GM19025 (cell line): ENCODE measurements around the gene TNRC6B.
"Not testable (repeated sequence)": the region's sequence is repeated elsewhere in the genome, so short reads cannot be mapped to it uniquely, and the experiment has no call there.

Source experiments
- ATAC-seq: cut with Tn5 transposase; IDR thresholded peaks from one replicate; pipeline ENCODE4 v1.9.1; 2021; ENCODE audit warnings: mild to moderate bottlenecking, low read depth, moderate library complexity; ENCODE audit not compliant: unreplicated experiment

TNRC6B gene, protein sequence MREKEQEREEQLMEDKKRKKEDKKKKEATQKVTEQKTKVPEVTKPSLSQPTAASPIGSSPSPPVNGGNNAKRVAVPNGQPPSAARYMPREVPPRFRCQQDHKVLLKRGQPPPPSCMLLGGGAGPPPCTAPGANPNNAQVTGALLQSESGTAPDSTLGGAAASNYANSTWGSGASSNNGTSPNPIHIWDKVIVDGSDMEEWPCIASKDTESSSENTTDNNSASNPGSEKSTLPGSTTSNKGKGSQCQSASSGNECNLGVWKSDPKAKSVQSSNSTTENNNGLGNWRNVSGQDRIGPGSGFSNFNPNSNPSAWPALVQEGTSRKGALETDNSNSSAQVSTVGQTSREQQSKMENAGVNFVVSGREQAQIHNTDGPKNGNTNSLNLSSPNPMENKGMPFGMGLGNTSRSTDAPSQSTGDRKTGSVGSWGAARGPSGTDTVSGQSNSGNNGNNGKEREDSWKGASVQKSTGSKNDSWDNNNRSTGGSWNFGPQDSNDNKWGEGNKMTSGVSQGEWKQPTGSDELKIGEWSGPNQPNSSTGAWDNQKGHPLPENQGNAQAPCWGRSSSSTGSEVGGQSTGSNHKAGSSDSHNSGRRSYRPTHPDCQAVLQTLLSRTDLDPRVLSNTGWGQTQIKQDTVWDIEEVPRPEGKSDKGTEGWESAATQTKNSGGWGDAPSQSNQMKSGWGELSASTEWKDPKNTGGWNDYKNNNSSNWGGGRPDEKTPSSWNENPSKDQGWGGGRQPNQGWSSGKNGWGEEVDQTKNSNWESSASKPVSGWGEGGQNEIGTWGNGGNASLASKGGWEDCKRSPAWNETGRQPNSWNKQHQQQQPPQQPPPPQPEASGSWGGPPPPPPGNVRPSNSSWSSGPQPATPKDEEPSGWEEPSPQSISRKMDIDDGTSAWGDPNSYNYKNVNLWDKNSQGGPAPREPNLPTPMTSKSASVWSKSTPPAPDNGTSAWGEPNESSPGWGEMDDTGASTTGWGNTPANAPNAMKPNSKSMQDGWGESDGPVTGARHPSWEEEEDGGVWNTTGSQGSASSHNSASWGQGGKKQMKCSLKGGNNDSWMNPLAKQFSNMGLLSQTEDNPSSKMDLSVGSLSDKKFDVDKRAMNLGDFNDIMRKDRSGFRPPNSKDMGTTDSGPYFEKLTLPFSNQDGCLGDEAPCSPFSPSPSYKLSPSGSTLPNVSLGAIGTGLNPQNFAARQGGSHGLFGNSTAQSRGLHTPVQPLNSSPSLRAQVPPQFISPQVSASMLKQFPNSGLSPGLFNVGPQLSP (N-terminal part only)

DNA sequence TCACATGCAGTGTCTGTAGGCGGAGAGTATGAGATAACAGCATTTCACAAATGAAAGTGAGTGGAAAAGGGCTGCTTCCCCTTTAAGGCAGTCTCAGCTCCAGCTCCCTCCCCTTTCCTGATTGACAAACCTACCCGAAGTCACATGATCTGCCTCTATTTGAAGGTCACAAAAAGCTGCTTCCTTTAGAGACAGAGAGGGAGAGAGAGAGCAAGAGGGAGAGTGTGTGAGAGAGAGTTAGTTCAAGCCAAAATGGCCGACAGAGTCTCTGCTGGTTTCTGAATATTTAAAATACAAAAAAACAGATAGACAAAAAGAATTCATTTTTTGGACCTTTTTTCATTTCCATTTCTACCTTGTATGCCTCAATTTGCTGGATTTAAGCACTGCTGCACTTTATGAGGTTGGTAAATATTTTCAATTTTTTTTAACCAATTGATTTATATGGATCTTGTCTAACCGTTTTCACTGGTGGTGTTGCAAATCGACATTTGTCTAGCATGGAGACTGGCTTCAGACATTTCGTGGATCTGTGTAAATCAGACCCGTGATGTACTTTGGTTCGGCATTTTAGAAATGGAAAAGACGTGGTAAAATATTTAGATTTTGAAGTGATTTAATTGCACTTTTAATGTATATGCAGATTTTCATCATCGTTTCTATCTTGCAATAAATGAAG lies at the start of gene TNRC6B:
Gene TNRC6B, plus strand, starts transcription at position 188 of the 679 bp plus-strand sequence. Its CDS starts 211 bp downstream, at position 399.
- peak; percentile 92 for ATAC-seq

DNA sequence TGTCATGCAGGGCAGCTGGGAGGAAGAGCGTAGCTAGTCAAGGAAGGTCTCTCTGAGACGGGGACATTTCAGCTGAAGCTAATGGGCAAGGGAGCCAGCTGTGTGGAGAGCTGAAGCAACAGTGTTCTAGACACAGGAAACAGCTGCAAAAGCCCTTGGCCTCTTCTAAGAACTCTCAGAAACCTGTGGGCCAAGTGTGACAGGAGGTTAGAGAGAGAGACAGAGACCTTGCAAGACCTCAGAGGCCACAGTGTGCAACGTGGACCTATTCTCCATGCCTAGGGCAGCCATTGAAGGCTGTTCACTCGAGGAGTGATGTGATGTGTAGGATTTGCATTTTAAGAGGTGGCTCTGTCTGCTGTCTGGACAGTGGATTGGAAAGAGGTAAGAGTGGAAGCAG lies 48.7 kb upstream of the TNRC6B start:
- no peak for ATAC-seq

DNA sequence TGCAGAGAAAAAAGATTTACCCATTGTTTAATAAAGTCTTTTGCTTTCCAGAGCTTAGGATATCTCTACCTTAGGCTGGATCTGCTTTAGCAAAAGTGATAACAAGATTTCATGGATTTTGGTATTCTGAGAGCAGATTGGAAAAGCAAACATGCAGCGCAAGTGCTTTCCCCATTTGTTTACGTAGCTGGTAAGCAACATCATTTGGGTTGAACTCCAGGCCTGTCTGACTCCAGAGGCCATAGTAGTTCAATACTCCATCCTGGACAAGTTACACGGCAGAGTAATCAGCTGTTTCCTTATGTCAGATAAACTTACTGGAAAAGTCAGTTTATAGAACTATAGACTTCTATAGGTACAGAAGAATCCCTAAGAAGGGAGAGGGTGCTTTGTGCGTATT lies 40.6 kb upstream of the TNRC6B start:
- ATAC-seq = no peak

DNA sequence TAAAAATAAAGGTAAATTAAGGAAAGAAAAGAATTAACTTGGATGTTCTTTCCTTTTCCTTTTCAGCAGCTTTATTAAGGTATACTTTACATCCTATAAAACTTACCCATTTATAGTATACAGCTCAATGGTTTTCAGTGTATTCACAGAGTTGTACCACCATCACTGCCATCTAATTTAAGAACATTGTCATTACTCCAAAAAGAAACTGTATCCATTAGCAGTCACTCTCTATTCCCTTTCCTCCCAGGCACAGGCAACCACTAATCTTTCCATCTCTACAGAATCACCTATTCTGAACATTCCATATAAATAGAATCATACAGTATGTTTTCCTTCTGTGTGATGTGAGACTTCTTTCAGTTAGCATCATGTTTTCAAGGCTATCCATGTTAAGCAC lies 38.9 kb upstream of the TNRC6B start:
- no peak for ATAC-seq

DNA sequence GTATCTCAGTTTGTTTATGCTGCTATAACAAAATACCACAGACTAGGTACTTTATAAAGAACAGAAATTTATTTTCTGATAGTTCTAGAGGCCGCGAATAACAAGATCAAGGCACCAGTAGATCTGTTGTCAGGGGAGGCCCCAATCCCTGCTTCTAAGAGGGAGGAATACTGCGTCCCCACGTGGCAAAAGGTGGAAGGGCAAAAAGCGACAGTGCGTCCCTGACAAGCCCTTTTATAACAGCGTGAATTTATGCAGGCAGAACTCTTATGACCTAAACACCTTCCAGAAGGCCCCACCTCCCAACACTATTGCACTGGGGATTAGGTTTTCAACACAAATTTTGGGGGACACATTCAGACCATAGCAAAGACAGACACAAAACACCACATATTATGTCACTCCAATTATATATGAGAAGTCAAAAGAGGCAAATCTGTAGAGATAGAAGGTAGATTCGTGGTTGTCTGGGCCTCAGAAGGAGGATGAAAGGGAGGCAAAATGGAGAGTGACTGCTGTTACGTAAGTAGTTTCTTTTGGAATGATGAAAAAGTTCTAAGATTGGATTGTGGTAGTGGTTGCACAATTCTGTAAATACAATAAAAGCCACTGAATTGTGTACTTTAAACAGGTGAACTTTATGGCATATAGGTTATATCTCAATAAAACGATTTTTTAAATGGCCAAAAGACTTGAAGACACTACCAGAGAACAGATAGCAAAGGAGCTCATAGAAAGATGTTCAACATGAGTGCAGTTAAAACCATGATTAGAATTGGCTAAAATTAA lies 30.1 kb upstream of the TNRC6B start:
- ATAC-seq = no peak

DNA sequence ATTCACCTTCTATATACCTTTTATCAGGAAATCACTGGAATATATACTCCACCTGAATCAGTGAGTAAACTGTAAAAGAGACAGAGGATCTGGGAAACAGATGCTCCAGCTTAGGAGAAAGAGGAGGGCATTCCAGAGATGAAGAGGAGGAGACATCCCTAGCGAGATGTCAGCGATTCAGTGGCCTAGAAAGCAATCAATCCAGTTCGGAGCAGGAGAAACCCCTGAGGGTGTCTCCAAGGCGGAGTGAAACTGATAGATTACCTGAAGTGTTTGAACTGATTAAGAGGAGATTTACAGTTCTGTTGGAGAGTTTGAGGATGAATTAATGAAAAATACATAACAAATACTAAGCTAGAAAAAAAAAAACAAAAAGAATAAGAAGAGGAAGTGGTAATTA lies 24.5 kb upstream of the TNRC6B start:
- no peak for ATAC-seq

DNA sequence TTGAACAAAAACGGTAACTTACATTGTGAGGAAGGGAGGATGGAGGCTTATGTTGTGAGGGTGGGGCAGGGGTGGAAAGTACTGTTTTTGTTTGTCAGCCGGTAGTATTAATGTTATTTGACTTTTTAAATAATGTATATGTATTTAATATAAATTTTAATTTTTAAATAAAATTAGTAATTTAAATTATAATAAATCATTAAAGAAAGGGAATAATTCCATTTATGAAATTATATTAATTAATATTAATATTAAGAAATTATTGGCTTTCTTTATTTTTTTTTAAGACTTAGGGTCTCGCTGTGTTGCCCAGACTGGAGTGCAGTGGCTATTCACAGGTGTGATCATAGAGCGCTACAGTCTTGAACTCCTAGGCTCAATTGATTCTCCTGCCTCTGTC lies 24.0 kb upstream of the TNRC6B start:
- ATAC-seq = no peak

DNA sequence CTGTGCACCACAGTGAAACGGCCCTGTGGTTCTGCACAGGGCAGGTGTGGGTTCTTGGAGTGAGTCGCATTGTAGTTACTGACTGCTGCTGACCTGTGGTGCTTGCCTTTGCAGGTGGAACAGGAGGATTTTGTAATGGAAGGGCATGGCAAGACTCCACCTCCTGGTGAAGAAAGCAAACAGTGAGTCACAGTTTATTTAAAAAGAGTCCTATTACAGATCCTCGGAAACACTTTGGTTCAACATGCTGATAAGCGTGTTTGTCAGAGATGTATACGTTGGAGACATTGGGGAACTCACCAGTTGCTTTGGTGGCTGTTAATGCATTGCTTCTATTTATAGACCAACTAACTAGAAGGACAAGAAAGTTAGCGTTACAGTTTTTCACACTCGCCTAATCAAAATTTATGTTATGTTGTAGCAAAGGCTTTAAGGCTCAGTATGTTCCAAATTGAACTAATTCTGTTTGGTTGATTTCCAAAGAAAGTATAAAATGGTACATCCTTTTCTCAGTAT lies 21.7 kb upstream of the TNRC6B start:
- no peak for ATAC-seq

DNA sequence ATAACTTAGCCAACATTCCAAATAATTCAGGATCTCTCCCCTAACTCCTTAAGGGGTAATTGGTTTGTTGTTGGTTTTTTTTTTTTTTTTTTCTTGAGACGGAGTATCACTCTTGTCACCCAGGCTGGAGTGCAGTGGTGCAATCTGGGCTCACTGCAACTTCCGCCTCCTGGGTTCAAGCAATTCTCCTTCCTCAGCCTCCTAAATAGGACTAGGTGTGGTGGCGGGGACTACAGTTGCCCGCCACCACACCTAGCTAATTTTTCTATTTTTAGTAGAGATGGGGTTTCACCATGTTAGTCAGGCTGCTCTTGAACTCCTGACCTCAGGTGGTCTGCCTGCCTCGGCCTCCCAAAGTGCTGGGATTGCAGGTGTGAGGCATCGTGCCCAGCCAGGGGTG lies 21.0 kb upstream of the TNRC6B start:
- not testable (repeated sequence) for ATAC-seq

DNA sequence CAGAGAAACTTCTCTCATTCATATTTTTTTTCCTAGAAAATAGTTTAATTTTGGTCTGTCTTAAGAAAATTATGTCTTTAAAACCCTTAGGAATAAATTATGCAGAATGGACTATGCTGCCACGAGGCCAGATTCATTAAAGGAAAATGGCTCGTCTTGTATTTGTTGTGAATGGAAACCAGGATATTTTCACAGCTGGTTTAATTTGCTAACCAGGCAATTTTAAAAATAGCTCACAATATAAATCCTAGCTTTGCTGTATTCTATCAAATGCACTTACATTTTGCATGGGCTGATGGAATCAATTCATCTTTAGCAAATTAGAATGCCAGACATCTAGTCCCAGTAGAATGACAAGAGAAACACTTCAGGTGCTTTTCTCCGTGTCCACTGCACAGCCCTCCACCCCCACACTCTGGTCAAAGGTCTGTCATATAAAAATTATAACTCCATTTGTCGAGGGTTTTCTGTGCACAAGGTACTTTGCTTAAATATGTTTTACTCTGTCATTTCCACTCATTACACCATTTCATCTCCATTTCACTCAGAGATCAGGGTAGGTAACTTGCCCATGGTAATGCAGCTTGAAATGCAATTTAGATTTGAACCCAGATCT lies 20.3 kb upstream of the TNRC6B start:
- ATAC-seq = no peak

DNA sequence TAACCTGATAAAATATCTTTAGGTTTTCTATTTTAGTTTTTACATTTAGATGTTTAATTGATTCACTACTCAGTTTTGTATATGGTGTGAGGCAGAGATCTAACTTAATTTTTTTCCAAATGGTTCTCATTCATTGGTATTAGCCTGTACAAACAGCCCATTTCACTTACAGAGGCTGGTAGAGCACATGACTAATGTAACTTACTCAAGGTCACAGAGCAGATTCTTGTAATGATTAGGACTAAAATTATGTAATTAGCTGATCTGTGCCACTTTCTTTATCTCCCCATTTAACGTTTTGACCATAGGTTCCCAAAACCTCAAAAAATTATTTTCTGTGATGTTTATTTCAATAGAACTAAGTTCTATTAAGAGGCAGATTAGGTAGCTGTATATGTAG lies 16.5 kb upstream of the TNRC6B start:
- no peak for ATAC-seq

DNA sequence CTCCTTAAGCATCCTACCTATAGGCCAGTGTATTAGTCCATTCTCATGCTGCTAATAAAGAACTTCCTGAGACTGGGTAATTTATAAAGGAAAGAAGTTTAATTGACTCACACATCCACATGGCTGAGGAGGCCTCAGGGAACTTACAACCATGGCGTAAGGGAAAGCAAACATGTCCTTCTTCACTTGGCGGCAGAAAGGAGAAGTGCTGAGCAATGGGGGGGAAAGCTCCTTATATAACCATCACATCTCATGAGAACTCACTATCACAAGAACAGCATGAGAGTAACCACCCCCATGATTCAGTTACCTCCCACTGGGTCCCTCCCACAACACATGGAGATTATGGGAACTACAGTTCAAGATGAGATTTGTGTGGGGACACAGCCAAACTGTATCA lies 12.2 kb upstream of the TNRC6B start:
- not testable (repeated sequence) for ATAC-seq

DNA sequence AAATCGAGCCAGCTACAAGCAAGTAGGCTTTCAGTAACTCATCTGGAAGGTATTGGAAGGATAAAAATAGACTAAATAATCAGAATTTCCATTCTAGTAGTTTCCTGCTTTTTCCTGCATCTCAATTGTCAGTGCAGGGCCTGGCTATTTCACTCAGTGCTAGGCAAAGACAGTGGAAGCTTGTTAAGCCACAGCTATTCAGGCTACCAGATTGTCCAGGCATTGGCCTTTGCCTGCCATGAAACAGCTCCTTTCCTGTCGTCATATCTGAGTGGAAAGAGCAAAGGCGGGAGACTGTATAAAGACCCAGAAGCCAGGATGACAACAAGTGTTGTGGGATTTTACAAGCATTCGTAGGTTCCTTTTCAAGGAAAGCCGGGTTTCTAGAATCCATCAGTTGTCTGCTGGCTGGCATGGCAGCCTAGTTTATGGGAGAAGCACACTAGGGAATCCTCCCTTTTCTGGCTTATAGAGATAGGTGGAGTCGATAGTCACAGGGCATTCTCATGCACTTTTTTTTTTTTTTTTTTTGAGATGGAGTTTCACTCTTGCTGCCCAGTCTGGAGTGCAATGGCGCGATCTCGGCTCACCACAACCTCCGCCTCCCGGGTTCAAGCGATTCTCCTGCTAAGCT lies 2.0 kb upstream of the TNRC6B start:
- no peak for ATAC-seq

DNA sequence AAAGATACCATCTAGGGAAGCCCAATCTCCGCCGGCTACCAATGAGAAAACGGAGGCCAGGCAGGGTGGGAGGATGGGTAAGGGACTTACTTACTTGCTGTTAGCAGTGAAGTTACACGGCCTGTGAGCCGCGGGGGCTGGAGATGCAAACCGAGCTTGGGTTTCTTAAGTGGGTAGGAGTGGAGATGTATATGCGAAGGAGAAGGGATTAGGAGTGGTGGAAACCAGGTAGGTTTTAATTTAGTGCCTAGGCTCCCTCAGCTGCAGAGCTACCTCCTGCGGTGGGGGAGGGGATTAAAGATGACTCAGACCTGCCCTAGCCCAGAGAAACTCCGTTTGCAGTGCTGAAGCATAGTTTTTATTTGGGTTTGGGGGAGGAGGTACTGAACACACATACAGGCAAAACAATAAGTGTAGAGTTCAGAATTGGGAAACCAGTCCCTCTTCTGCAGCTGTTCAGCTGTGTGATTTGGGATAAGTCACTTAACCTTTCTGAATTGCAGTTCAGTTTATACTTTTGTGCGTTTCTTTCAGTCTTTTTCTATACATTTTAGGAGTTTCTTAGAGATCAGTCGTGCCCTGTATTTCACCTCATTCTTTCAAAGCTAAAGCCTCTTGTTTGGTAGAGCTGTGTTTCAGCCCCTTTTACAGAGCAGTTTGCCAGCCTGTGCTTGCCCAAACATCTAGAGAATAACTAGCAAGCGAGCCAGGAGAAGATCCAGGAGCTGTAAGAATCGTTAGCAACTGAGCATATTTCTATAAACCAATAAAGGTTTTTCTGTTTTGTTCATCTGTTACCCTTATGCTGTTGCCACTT lies 596 bp upstream of the TNRC6B start:
- peak; percentile 15 for ATAC-seq

DNA sequence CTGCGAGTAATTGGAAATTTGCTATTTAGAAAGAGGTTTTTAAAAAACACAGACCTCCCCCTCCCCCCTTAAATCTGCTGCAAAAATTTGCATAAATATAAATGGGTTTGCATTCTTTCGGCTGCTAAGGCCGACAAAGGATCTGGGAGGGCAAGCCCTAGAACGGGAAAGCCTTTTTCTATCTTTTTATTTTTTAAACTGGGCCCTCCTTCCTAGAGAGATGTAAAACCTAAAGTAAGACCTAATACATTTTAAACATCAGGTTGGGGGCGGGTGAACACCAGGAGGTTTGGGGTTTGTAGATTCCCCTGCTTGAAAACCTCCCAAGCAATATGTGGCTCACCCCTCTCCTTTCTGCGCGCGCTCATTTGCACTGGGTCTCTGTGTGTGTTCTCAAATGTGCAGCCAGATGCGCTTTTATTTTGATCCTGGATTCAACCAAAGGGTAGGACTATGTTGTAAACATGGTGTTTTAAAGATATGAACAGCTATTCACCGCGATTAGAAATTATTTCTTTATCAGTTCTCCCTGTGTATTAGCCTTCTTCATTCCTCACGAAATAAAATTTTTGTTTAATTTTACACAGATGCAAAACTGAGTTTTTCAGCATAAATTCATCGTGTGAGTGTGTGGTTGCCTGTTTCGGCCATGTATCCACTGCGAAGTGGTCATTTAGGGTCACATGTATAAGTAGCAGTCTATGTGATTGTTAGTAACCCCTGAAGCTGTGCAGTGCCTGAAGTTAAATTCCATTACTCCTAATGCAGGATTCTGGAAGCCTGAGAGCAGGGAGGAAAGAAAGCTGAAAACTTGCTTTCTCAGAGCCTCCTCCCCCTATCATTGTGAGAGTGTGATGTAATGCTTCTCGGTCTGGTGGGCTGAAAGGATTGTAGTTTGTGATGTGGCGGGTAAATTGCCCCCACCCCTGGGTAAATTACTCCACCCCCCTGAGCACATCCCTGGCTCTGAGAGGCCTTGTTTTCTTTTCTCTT lies 988 bp downstream of the TNRC6B start:
- no peak for ATAC-seq

DNA sequence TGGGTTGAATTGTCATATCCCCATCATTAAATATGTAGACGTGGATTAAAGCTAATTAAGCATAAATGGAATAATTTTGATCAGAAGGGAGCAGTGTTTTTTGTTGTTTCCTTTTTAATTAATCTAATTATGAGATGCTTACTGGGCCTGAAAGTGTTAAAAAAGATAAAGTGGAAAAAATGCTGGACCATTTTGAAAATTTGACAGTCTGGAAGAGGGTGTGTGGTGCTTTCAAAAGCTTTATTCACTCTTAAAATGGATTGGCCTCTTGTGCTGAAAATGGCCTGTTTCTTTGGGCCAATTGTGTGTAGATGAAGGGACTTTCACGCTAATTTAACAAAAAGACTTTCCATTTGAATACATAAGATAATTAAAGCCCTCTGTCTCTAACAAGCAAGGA lies 1.8 kb downstream of the TNRC6B start:
- ATAC-seq = no peak
